H9 (cell line): Measurements from ENCODE around the gene ME3. TPM values are rescaled to one million over a fixed set of nuclear protein-coding genes. Genes with fewer than 3 reads are reported as not detected.

Experiments used
- DNase-seq: peaks from one replicate; pipeline ENCODE4 v3.0.0-alpha.2; 2017
- H2AFZ ChIP-seq: one replicate; pipeline ENCODE4 v1.6.1; 2013; ENCODE audit warnings: mild to moderate bottlenecking, low read length, control low read depth, moderate library complexity
- H2AK5ac ChIP-seq: 2 replicates; pipeline ENCODE4 v1.6.1; 2013; ENCODE audit warnings: low read length, control low read depth, mixed read lengths; ENCODE audit not compliant: insufficient read length
- H2BK120ac ChIP-seq: one replicate; pipeline ENCODE4 v1.6.1; 2013; ENCODE audit warnings: low read depth, mild to moderate bottlenecking, low read length, control low read depth, inconsistent platforms; ENCODE audit not compliant: poor library complexity, severe bottlenecking
- H2BK12ac ChIP-seq: 2 replicates; pipeline ENCODE4 v1.6.1; 2013; ENCODE audit warnings: low read length, control low read depth, mixed read lengths, low read depth; ENCODE audit not compliant: insufficient read length
- H2BK15ac ChIP-seq: 2 replicates; pipeline ENCODE4 v1.6.1; 2013; ENCODE audit warnings: low read depth, low read length, control low read depth
- H2BK20ac ChIP-seq: one replicate; pipeline ENCODE4 v1.6.1; 2013; ENCODE audit warnings: low read depth, mild to moderate bottlenecking, low read length, control low read depth, inconsistent platforms; ENCODE audit not compliant: poor library complexity, severe bottlenecking
- H2BK5ac ChIP-seq: 2 replicates; pipeline ENCODE4 v1.6.1; 2013; ENCODE audit warnings: low read length, control low read depth, mixed read lengths; ENCODE audit not compliant: insufficient read length
- H3K14ac ChIP-seq: 2 replicates; pipeline ENCODE4 v1.6.1; 2013; ENCODE audit warnings: low read length, control low read depth; ENCODE audit not compliant: insufficient read depth
- H3K18ac ChIP-seq: 2 replicates; pipeline ENCODE4 v1.6.1; 2013; ENCODE audit warnings: low read depth, mild to moderate bottlenecking, mixed read lengths, low read length, control low read depth; ENCODE audit not compliant: insufficient read length
- H3K23ac ChIP-seq: 2 replicates; pipeline ENCODE4 v1.6.1; 2013; ENCODE audit warnings: low read length, control low read depth, mixed read lengths, low read depth; ENCODE audit not compliant: insufficient read length
- H3K23me2 ChIP-seq: 2 replicates; pipeline ENCODE4 v1.6.1; 2013; ENCODE audit warnings: low read depth, mild to moderate bottlenecking, mixed read lengths, low read length, control low read depth; ENCODE audit not compliant: insufficient read length, poor library complexity, severe bottlenecking
- H3K27ac ChIP-seq: 2 replicates; pipeline ENCODE4 v1.5.1; 2013; ENCODE audit warnings: low read length, control low read depth, mixed read lengths, low read depth; ENCODE audit not compliant: insufficient read length
- H3K27me3 ChIP-seq: 2 replicates; pipeline ENCODE4 v1.6.1; 2013; ENCODE audit warnings: low read length, control low read depth, inconsistent platforms; ENCODE audit not compliant: insufficient read depth
- H3K4ac ChIP-seq: 2 replicates; pipeline ENCODE4 v1.6.1; 2013; ENCODE audit warnings: low read depth, mild to moderate bottlenecking, control low read depth, inconsistent platforms, low read length, moderate library complexity
- H3K4me1 ChIP-seq: 2 replicates; pipeline ENCODE4 v1.6.1; 2013; ENCODE audit warnings: low read length, control low read depth, inconsistent platforms; ENCODE audit not compliant: insufficient read depth
- H3K4me2 ChIP-seq: 2 replicates; pipeline ENCODE4 v1.6.1; 2013; ENCODE audit warnings: low read length, control low read depth, mixed read lengths; ENCODE audit not compliant: insufficient read length, insufficient read depth
- H3K56ac ChIP-seq: 2 replicates; pipeline ENCODE4 v1.6.1; 2013; ENCODE audit warnings: low read depth, mild to moderate bottlenecking, mixed read lengths, low read length, control low read depth; ENCODE audit not compliant: insufficient read length
- H3K79me1 ChIP-seq: 2 replicates; pipeline ENCODE4 v1.6.1; 2013; ENCODE audit warnings: low read depth, mild to moderate bottlenecking, moderate library complexity, low read length, control low read depth, inconsistent platforms; ENCODE audit not compliant: insufficient read depth, poor library complexity, severe bottlenecking
- H3K79me2 ChIP-seq: 2 replicates; pipeline ENCODE4 v1.6.1; 2013; ENCODE audit warnings: low read length, control low read depth, inconsistent platforms; ENCODE audit not compliant: insufficient read depth
- H3K9ac ChIP-seq: 2 replicates; pipeline ENCODE4 v1.6.1; 2013; ENCODE audit warnings: low read length, control low read depth, mixed read lengths; ENCODE audit not compliant: insufficient read length; ENCODE audit errors: extremely low read depth
- H3K9me3 ChIP-seq: one replicate; pipeline ENCODE4 v1.6.1; 2013; ENCODE audit warnings: low read depth, low read length, inconsistent platforms; ENCODE audit not compliant: control insufficient read depth
- H3T11ph ChIP-seq: one replicate; pipeline ENCODE4 v1.6.1; 2013; ENCODE audit warnings: mild to moderate bottlenecking, low read length, control low read depth, inconsistent platforms
- H4K20me1 ChIP-seq: one replicate; pipeline ENCODE4 v1.6.1; 2013; ENCODE audit not compliant: control insufficient read depth, insufficient read length, insufficient read depth
- H4K5ac ChIP-seq: 2 replicates; pipeline ENCODE4 v1.6.1; 2013; ENCODE audit warnings: low read depth, mild to moderate bottlenecking, mixed read lengths, low read length, control low read depth; ENCODE audit not compliant: insufficient read length
- H4K8ac ChIP-seq: replicated peaks from 2 replicates; pipeline ENCODE4 v1.6.1; 2013; ENCODE audit warnings: low read length, control low read depth, mixed read lengths, low read depth; ENCODE audit not compliant: insufficient read length
- H4K91ac ChIP-seq: 2 replicates; pipeline ENCODE4 v1.6.1; 2013; ENCODE audit warnings: low read depth, mild to moderate bottlenecking, moderate library complexity, mixed read lengths, low read length, control low read depth; ENCODE audit not compliant: insufficient read length
- H3K27ac Mint-ChIP-seq, 3 experiments: 2 replicates in 2 of 3; 3 replicates in 1 of 3; pipeline ENCODE4 v1.8.0; 2020 to 2021; ENCODE audit warnings: mixed read lengths in 3 of 3, mild to moderate bottlenecking in 1 of 3, moderate library complexity in 1 of 3
- H3K27me3 Mint-ChIP-seq: 2 replicates; pipeline ENCODE4 v1.8.0; 2021; ENCODE audit warnings: low read depth, mild to moderate bottlenecking, moderate library complexity, mixed read lengths
- H3K36me3 Mint-ChIP-seq, 3 experiments: 2 replicates in 2 of 3; 3 replicates in 1 of 3; pipeline ENCODE4 v1.8.0; 2020 to 2021; ENCODE audit warnings: low read depth in 3 of 3, mixed read lengths in 3 of 3; ENCODE audit not compliant: insufficient read depth in 1 of 3
- H3K4me1 Mint-ChIP-seq, 2 experiments: 2 replicates each; pipeline ENCODE4 v1.8.0; 2020; ENCODE audit warnings: mixed read lengths in 2 of 2
- H3K4me3 Mint-ChIP-seq, 2 experiments: 2 replicates in 1 of 2; 3 replicates in 1 of 2; pipeline ENCODE4 v1.8.0; 2020 to 2021; ENCODE audit warnings: mild to moderate bottlenecking in 2 of 2, mixed read lengths in 2 of 2, moderate library complexity in 1 of 2
- H3K9me3 Mint-ChIP-seq, 2 experiments: 2 replicates in 1 of 2; 3 replicates in 1 of 2; pipeline ENCODE4 v1.8.0; 2020; ENCODE audit warnings: mild to moderate bottlenecking in 2 of 2, mixed read lengths in 2 of 2, moderate library complexity in 1 of 2
- WGBS: extraction: QIAGEN DNeasy Blood & Tissue Kit; methylation state at CpG from one replicate; pipeline ENCODE4 v1.1.7; 2013; ENCODE audit warnings: missing lambda C conversion rate, low lambda C conversion rate, mixed read lengths; ENCODE audit not compliant: insufficient read length; ENCODE audit errors: extremely low coverage; 5-methylcytosine and 5-hydroxymethylcytosine counted together
- total RNA-seq: library from RNA; stranded (reverse); gene quantifications from 2 replicates; pipeline ENCODE4 v1.2.1, GENCODE V29; 2021
- TF ChIP-seq, protein P1 (sequence below): fragments of 200-600 bp; sonication (generic); conservative IDR thresholded peaks from 3 replicates; pipeline ENCODE4 v1.8.0; 2021; ENCODE audit warnings: antibody characterized with exemption, mild to moderate bottlenecking

Gene ME3
- total RNA-seq, 1 experiment from 2014 or later: 2.8 TPM

DNA sequence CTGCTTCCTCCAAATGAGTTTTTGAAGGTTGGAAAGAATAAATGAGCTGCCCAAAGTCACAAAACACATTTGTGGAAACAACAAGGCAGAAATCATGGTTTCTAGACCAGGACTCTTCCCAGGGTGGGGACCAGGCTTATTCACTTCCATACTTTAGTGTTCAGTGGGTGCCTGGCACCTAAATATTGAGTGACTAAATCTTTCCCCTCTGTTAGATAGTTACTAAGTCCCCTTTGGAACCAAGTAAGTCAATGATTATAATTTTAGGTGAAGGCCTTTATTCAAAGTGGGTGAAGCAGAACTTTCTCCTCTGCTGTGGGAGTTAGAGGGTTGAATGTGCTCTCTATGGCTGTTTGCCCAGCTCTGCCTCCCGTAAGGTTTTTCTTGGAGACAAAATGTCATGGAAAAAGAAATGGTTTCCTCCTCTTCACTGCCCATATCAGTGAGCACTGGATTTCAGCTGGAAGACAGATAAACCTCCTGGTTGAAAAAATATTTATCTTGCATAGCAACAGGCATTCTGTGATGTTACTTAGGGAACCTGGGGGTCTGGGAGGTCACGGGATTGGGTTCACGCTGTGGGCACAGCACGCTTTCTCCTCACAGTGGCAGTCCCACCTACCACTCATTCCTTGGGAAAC lies 179.9 kb downstream of the ME3 start:
- H3K27ac ChIP-seq: no peak overlapping the region
- no peak overlapping the region for H3K9ac ChIP-seq
- no peak overlapping the region for H3T11ph ChIP-seq
- no CpG with 5 or more reads among the region's 4 CpGs for WGBS
- no peaks in the 10 kb centered on the region for H3K23me2 ChIP-seq
- H2BK20ac ChIP-seq: no peak overlapping the region
- H4K20me1 ChIP-seq: no peaks in the 10 kb centered on the region
- H4K5ac ChIP-seq: no peak overlapping the region
- TF ChIP-seq, protein P1, sequence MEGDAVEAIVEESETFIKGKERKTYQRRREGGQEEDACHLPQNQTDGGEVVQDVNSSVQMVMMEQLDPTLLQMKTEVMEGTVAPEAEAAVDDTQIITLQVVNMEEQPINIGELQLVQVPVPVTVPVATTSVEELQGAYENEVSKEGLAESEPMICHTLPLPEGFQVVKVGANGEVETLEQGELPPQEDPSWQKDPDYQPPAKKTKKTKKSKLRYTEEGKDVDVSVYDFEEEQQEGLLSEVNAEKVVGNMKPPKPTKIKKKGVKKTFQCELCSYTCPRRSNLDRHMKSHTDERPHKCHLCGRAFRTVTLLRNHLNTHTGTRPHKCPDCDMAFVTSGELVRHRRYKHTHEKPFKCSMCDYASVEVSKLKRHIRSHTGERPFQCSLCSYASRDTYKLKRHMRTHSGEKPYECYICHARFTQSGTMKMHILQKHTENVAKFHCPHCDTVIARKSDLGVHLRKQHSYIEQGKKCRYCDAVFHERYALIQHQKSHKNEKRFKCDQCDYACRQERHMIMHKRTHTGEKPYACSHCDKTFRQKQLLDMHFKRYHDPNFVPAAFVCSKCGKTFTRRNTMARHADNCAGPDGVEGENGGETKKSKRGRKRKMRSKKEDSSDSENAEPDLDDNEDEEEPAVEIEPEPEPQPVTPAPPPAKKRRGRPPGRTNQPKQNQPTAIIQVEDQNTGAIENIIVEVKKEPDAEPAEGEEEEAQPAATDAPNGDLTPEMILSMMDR: no peak
- H3K4ac ChIP-seq: no peak overlapping the region
- no peak overlapping the region for H2BK120ac ChIP-seq
- no peak overlapping the region for H3K27ac Mint-ChIP-seq
- no peaks in the 10 kb centered on the region for H3K36me3 Mint-ChIP-seq
- no peak overlapping the region for H3K4me2 ChIP-seq
- H3K4me1 ChIP-seq: no peaks in the 10 kb centered on the region
- H3K9me3 Mint-ChIP-seq: no peaks in the 10 kb centered on the region
- peaks cover 17 to 19% of the 10 kb centered on the region in 2 experiments for H3K4me1 Mint-ChIP-seq
- H2BK5ac ChIP-seq: no peak overlapping the region
- H2AK5ac ChIP-seq: no peak overlapping the region
- no peak overlapping the region for H3K56ac ChIP-seq
- no peak overlapping the region for H2BK15ac ChIP-seq
- no peak overlapping the region for H3K18ac ChIP-seq
- no peak for DNase-seq
- H3K79me2 ChIP-seq: no peaks in the 10 kb centered on the region
- H4K8ac ChIP-seq: no peak overlapping the region
- H3K27me3 ChIP-seq: no peaks in the 10 kb centered on the region
- H3K23ac ChIP-seq: no peak overlapping the region
- no peak overlapping the region for H2AFZ ChIP-seq
- H3K14ac ChIP-seq: no peak overlapping the region
- H3K27me3 Mint-ChIP-seq: no peaks in the 10 kb centered on the region; the same call in 1 of the 2 replicates
- no peaks in the 10 kb centered on the region for H3K9me3 ChIP-seq
- H3K79me1 ChIP-seq: no peaks in the 10 kb centered on the region
- no peak overlapping the region for H2BK12ac ChIP-seq
- H3K4me3 Mint-ChIP-seq: no peak overlapping the region
- H4K91ac ChIP-seq: no peak overlapping the region
